Mesendoderm (in vitro differentiated cells): ENCODE data around the gene HS2ST1.

Experiments
- DNase-seq: peaks from one replicate; pipeline ENCODE4 v3.0.0; 2013
- H2AK5ac ChIP-seq: 2 replicates; pipeline ENCODE4 v1.6.1; 2013; ENCODE audit warnings: low read length, inconsistent platforms
- H2BK120ac ChIP-seq: 2 replicates; pipeline ENCODE4 v1.6.1; 2013; ENCODE audit warnings: low read depth, mild to moderate bottlenecking, low read length, moderate library complexity, mixed read lengths
- H2BK15ac ChIP-seq: replicated peaks from 2 replicates; pipeline ENCODE4 v1.6.1; 2013; ENCODE audit warnings: low read depth, mild to moderate bottlenecking, moderate library complexity
- H2BK5ac ChIP-seq: 2 replicates; pipeline ENCODE4 v1.6.1; 2013; ENCODE audit warnings: low read length, inconsistent platforms
- H3K18ac ChIP-seq: 2 replicates; pipeline ENCODE4 v1.6.1; 2013; ENCODE audit warnings: mild to moderate bottlenecking, low read length, mixed read lengths
- H3K23ac ChIP-seq: one replicate; pipeline ENCODE4 v1.6.1; 2013; ENCODE audit warnings: low read length
- H3K27ac ChIP-seq: 2 replicates; pipeline ENCODE4 v1.5.1; 2013; ENCODE audit warnings: low read depth, mild to moderate bottlenecking, inconsistent platforms, low read length, moderate library complexity
- H3K27me3 ChIP-seq: 2 replicates; pipeline ENCODE4 v1.6.1; 2013; ENCODE audit warnings: low read length, control low read depth, mild to moderate bottlenecking, inconsistent platforms; ENCODE audit not compliant: insufficient read depth, poor library complexity
- H3K36me3 ChIP-seq: 2 replicates; pipeline ENCODE4 v1.6.1; 2013; ENCODE audit warnings: low read length, inconsistent platforms; ENCODE audit not compliant: control insufficient read depth, insufficient read depth
- H3K4ac ChIP-seq: one replicate; pipeline ENCODE4 v1.6.1; 2013; ENCODE audit warnings: low read depth, mild to moderate bottlenecking, low read length, moderate library complexity
- H3K4me1 ChIP-seq: 2 replicates; pipeline ENCODE4 v1.6.1; 2013; ENCODE audit warnings: low read depth, low read length, inconsistent platforms; ENCODE audit not compliant: control insufficient read depth
- H3K4me2 ChIP-seq: 2 replicates; pipeline ENCODE4 v1.6.1; 2013; ENCODE audit warnings: low read length
- H3K4me3 ChIP-seq: 2 replicates; pipeline ENCODE4 v1.5.1; 2013; ENCODE audit warnings: mild to moderate bottlenecking, low read length
- H3K56ac ChIP-seq: one replicate; pipeline ENCODE4 v1.6.1; 2013; ENCODE audit warnings: low read length
- H3K79me1 ChIP-seq: 2 replicates; pipeline ENCODE4 v1.6.1; 2013; ENCODE audit warnings: low read length, inconsistent platforms
- H3K79me2 ChIP-seq: 2 replicates; pipeline ENCODE4 v1.6.1; 2013; ENCODE audit warnings: mild to moderate bottlenecking, low read length; ENCODE audit not compliant: control insufficient read depth, insufficient read depth
- H3K9ac ChIP-seq: 2 replicates; pipeline ENCODE4 v1.6.1; 2013; ENCODE audit warnings: low read length, inconsistent platforms
- H4K5ac ChIP-seq: one replicate; pipeline ENCODE4 v1.6.1; 2013; ENCODE audit warnings: low read length
- H4K8ac ChIP-seq: one replicate; pipeline ENCODE4 v1.6.1; 2013; ENCODE audit warnings: low read depth, mild to moderate bottlenecking, control low read depth, low read length, moderate library complexity
- WGBS: extraction: QIAGEN DNeasy Blood & Tissue Kit; methylation state at CpG from one replicate; pipeline ENCODE4 v1.1.7; 2013; ENCODE audit warnings: low lambda C conversion rate, missing lambda C conversion rate; ENCODE audit not compliant: insufficient coverage; ENCODE audit errors: extremely low coverage; 5-methylcytosine and 5-hydroxymethylcytosine counted together

Gene HS2ST1

GRCh38 chr1:87089823-87090222, 175.4 kb downstream of the HS2ST1 start:
- Histone ChIP-seq H3K56ac (no peak overlapping the region), H3K36me3 (no peaks in the 10 kb centered on the region), H3K9ac (no peak overlapping the region), H3K4me3 (no peak overlapping the region), H3K27ac (peak overlapping the region; percentile 58), H3K79me2 (no peaks in the 10 kb centered on the region), H3K18ac (no peak overlapping the region), H2BK120ac (no peak overlapping the region), H3K79me1 (no peaks in the 10 kb centered on the region), H3K4me2 (no peak overlapping the region), H3K4me1 (no peaks in the 10 kb centered on the region), H2BK5ac (no peak overlapping the region), H3K4ac (no peak overlapping the region), H3K23ac (no peak overlapping the region), H4K8ac (peak overlapping the region; percentile 13), H2AK5ac (no peak overlapping the region), H3K27me3 (no peaks in the 10 kb centered on the region), H4K5ac (no peak overlapping the region), H2BK15ac (no peak overlapping the region)
- DNase-seq: peak; percentile 63
- no CpG with 5 or more reads among the region's 2 CpGs for WGBS

DNA sequence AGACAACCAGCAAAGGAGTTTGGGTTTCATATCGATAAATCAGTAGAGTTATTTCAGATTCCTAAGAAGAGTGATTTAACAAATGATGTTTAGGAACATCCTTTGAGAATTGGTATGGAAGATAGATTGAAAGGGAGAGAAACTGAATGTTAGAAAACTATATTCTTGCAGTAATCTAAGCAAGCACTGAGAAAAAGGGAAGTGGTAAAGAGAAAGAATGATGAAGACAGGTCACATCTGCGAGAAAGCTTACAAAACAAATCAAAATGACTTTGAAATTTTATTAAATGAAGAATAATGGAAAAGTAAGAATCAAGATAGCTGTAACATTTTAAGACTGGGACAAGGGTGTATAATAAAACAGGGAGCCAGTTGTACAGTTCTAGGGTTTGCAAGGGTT, 177.0 kb downstream of the HS2ST1 start:
- H2BK15ac ChIP-seq: no peak overlapping the region
- no peak overlapping the region for H3K4me3 ChIP-seq
- WGBS: no CpG with 5 or more reads among the region's 2 CpGs

GRCh38 chr1:87092846-87093245, 178.4 kb downstream of the HS2ST1 start:
- no peak overlapping the region for H3K56ac ChIP-seq
- no peaks in the 10 kb centered on the region for H3K79me2 ChIP-seq
- no peaks in the 10 kb centered on the region for H3K4me1 ChIP-seq
- H3K4ac ChIP-seq: no peak overlapping the region
- no peak overlapping the region for H3K4me2 ChIP-seq
- no peaks in the 10 kb centered on the region for H3K27me3 ChIP-seq
- no peak overlapping the region for H3K23ac ChIP-seq
- no peaks in the 10 kb centered on the region for H3K79me1 ChIP-seq
- no peak overlapping the region for H2BK120ac ChIP-seq
- 100% methylated on average over 3 of the region's 3 CpGs for WGBS
- DNase-seq: no peak
- no peak overlapping the region for H3K18ac ChIP-seq
- no peak overlapping the region for H2BK15ac ChIP-seq
- H3K27ac ChIP-seq: no peak overlapping the region
- no peak overlapping the region for H3K9ac ChIP-seq
- no peak overlapping the region for H3K4me3 ChIP-seq
- H2BK5ac ChIP-seq: no peak overlapping the region
- no peak overlapping the region for H4K5ac ChIP-seq
- no peak overlapping the region for H4K8ac ChIP-seq
- H3K36me3 ChIP-seq: no peaks in the 10 kb centered on the region
- H2AK5ac ChIP-seq: no peak overlapping the region

More for the DNA sequence above, 177.0 kb downstream of the HS2ST1 start:
- Histone ChIP-seq H3K4me1 (no peaks in the 10 kb centered on the region), H3K4ac (no peak overlapping the region), H2AK5ac (no peak overlapping the region), H3K4me2 (no peak overlapping the region), H3K23ac (no peak overlapping the region), H3K56ac (no peak overlapping the region), H3K79me2 (no peaks in the 10 kb centered on the region), H3K27me3 (no peaks in the 10 kb centered on the region), H3K18ac (no peak overlapping the region), H2BK120ac (no peak overlapping the region), H4K8ac (no peak overlapping the region), H3K9ac (no peak overlapping the region), H3K27ac (no peak overlapping the region), H2BK5ac (no peak overlapping the region), H3K36me3 (no peaks in the 10 kb centered on the region), H3K79me1 (no peaks in the 10 kb centered on the region), H4K5ac (no peak overlapping the region)
- no peak for DNase-seq

GRCh38 chr1:87093286-87093685, 178.9 kb downstream of the HS2ST1 start:
- no peak overlapping the region for H2BK5ac ChIP-seq
- no peaks in the 10 kb centered on the region for H3K79me2 ChIP-seq
- H4K8ac ChIP-seq: no peak overlapping the region
- no peaks in the 10 kb centered on the region for H3K79me1 ChIP-seq
- no peaks in the 10 kb centered on the region for H3K27me3 ChIP-seq
- no peak overlapping the region for H3K23ac ChIP-seq
- no peak overlapping the region for H3K4ac ChIP-seq
- no peak overlapping the region for H3K27ac ChIP-seq
- H3K4me3 ChIP-seq: no peak overlapping the region
- H3K4me1 ChIP-seq: no peaks in the 10 kb centered on the region
- no peak overlapping the region for H2AK5ac ChIP-seq
- H3K56ac ChIP-seq: no peak overlapping the region
- no peak overlapping the region for H2BK120ac ChIP-seq
- no peak overlapping the region for H2BK15ac ChIP-seq
- H3K36me3 ChIP-seq: no peaks in the 10 kb centered on the region
- no peak overlapping the region for H3K4me2 ChIP-seq
- peak; percentile 33 for DNase-seq
- WGBS: no CpG with 5 or more reads among the region's 4 CpGs
- H3K18ac ChIP-seq: no peak overlapping the region
- H4K5ac ChIP-seq: no peak overlapping the region
- H3K9ac ChIP-seq: no peak overlapping the region

DNA sequence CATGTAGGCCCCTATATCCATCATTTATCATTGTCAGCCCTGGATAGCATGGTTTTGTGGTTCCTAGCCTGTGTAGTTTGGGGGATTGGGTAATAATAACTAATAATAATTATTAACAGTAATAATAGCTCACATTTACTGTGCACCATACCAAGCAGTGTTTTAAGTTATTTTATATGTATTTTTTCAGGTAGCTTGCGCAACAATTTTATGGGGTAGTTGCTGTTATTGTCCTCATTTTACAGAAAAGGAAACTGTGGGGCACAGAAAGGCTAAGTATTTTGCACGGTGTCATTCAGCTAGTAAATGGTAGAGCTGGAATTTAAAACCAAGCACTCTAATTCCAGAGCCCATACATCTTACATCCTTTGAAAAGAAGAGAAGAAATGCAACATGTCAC, 179.8 kb downstream of the HS2ST1 start:
- Histone ChIP-seq H3K27me3 (no peaks in the 10 kb centered on the region), H3K56ac (no peak overlapping the region), H3K79me2 (no peaks in the 10 kb centered on the region), H3K23ac (no peak overlapping the region), H3K18ac (no peak overlapping the region), H2AK5ac (no peak overlapping the region), H3K79me1 (no peaks in the 10 kb centered on the region), H4K5ac (no peak overlapping the region), H3K4ac (no peak overlapping the region), H2BK120ac (no peak overlapping the region), H4K8ac (no peak overlapping the region), H3K9ac (no peak overlapping the region), H2BK5ac (no peak overlapping the region), H2BK15ac (no peak overlapping the region), H3K4me1 (no peaks in the 10 kb centered on the region), H3K27ac (no peak overlapping the region), H3K4me2 (no peak overlapping the region), H3K4me3 (no peak overlapping the region), H3K36me3 (no peaks in the 10 kb centered on the region)
- DNase-seq: no peak
- WGBS: no CpG with 5 or more reads among the region's 2 CpGs

GRCh38 chr1:87100271-87100670, 185.8 kb downstream of the HS2ST1 start:
- Histone ChIP-seq H4K8ac (no peak overlapping the region), H2BK15ac (no peak overlapping the region), H3K27me3 (no peaks in the 10 kb centered on the region), H3K23ac (no peak overlapping the region), H2AK5ac (no peak overlapping the region), H3K79me2 (no peaks in the 10 kb centered on the region), H3K4me1 (no peaks in the 10 kb centered on the region), H3K4me3 (no peak overlapping the region), H3K9ac (no peak overlapping the region), H3K18ac (no peak overlapping the region), H2BK5ac (no peak overlapping the region), H3K4ac (no peak overlapping the region), H3K4me2 (no peak overlapping the region), H3K36me3 (no peaks in the 10 kb centered on the region), H3K56ac (no peak overlapping the region), H3K27ac (no peak overlapping the region), H2BK120ac (no peak overlapping the region), H4K5ac (no peak overlapping the region), H3K79me1 (no peaks in the 10 kb centered on the region)
- WGBS: no CpG with 5 or more reads among the region's 1 CpG
- DNase-seq: no peak
